Smooth muscle cell (in vitro differentiated cells): ENCODE measurements around the gene DDIAS. TPM values are rescaled to one million over a fixed set of nuclear protein-coding genes. Genes with fewer than 3 reads are reported as not detected.

Experiments
- DNase-seq: peaks from one replicate; lab custom pipeline; 2025; ENCODE audit not compliant: unreplicated experiment; lab: John Stamatoyannopoulos, UW
- H2AFZ ChIP-seq: fragments of 200-600 bp; sonication (generic); 2 replicates; pipeline ENCODE4 v1.6.0; 2016; ENCODE audit warnings: antibody characterized with exemption, low read depth, mild to moderate bottlenecking
- H3F3A ChIP-seq: fragments of 200-600 bp; sonication (generic); 2 replicates; pipeline ENCODE4 v1.6.0; 2017; ENCODE audit warnings: antibody characterized with exemption, low read depth
- H3K27ac ChIP-seq: fragments of 200-600 bp; sonication (generic); 2 replicates; pipeline ENCODE4 v1.5.1; 2016; ENCODE audit warnings: low read depth, mild to moderate bottlenecking
- H3K27me3 ChIP-seq: fragments of 200-600 bp; sonication (generic); 2 replicates; pipeline ENCODE4 v1.6.1; 2016; ENCODE audit warnings: low read depth, mild to moderate bottlenecking
- H3K36me3 ChIP-seq: fragments of 200-600 bp; sonication (generic); 2 replicates; pipeline ENCODE4 v1.5.1; 2016; ENCODE audit warnings: low read depth
- H3K4me1 ChIP-seq: fragments of 200-600 bp; sonication (generic); 2 replicates; pipeline ENCODE4 v1.5.1; 2016; ENCODE audit warnings: low read depth
- H3K4me2 ChIP-seq: fragments of 200-600 bp; sonication (generic); 2 replicates; pipeline ENCODE4 v1.6.0; 2016; ENCODE audit warnings: mild to moderate bottlenecking
- H3K4me3 ChIP-seq: fragments of 200-600 bp; sonication (generic); 2 replicates; pipeline ENCODE4 v1.5.1; 2016; ENCODE audit warnings: mild to moderate bottlenecking
- H3K79me2 ChIP-seq: fragments of 200-600 bp; sonication (generic); 2 replicates; pipeline ENCODE4 v1.6.0; 2016; ENCODE audit warnings: low read depth, mild to moderate bottlenecking
- H3K9ac ChIP-seq: fragments of 200-600 bp; sonication (generic); 2 replicates; pipeline ENCODE4 v1.6.0; 2016; ENCODE audit warnings: low read depth
- H3K9me3 ChIP-seq: fragments of 200-600 bp; sonication (generic); replicated peaks from 2 replicates; pipeline ENCODE4 v1.5.1; 2016; ENCODE audit warnings: low read depth
- H4K20me1 ChIP-seq: fragments of 200-600 bp; sonication (generic); 2 replicates; pipeline ENCODE4 v1.6.0; 2016; ENCODE audit warnings: low read depth
- CTCF ChIP-seq: fragments of 200-600 bp; sonication (generic); IDR thresholded peaks from 2 replicates; pipeline ENCODE4 v1.5.1; 2017; ENCODE audit warnings: borderline replicate concordance, mild to moderate bottlenecking, antibody characterized with exemption; ENCODE audit not compliant: insufficient read depth, poor library complexity, severe bottlenecking
- WGBS: methylation state at CpG from one replicate; pipeline ENCODE4 v1.1.7; 2016; ENCODE audit warnings: low lambda C conversion rate; 5-methylcytosine and 5-hydroxymethylcytosine counted together
- polyA plus RNA-seq: library from polyadenylated mRNA; unstranded; fragments of >200 nt; fragmentation: Nextera tagmentation; extraction: Ambion mirVana; gene quantifications from 2 replicates; pipeline ENCODE4 v1.2.1, GENCODE V29; 2016
- total RNA-seq: library from RNA; depleted of rRNA; stranded (reverse); fragments of >200 nt; gene quantifications from 2 replicates; pipeline ENCODE4 v1.2.3, GENCODE V29; 2014

DDIAS gene
- total and polyA plus RNA-seq, 2 experiments from 2014 or later = 3.1 to 5.9 TPM

DNA sequence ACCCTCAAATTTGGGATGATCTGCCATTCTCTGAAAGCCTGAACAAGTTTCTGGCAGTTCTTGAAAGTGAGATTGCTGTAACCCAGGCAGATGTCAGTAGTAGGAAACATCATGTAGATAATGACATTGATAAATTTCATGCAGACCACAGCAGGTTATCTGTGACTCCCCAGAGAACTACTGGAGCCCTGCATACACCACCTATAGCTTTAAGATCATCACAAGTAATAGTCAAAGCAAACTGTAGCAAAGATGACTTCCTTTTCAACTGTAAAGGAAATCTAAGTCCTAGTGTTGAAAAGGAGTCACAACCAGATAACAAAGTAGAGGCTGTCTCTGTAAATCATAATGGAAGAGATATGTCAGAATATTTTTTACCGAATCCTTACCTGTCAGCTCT lies 31.0 kb downstream of the DDIAS start:
- Histone ChIP-seq H3K27ac (no peak overlapping the region), H3K4me1 (no peaks in the 10 kb centered on the region), H4K20me1 (no peaks in the 10 kb centered on the region), H3K4me2 (no peak overlapping the region), H2AFZ (no peak overlapping the region), H3K27me3 (no peaks in the 10 kb centered on the region), H3K4me3 (no peak overlapping the region), H3K9me3 (no peaks in the 10 kb centered on the region), H3K79me2 (no peaks in the 10 kb centered on the region), H3F3A (no peaks in the 10 kb centered on the region), H3K9ac (no peak overlapping the region), H3K36me3 (no peaks in the 10 kb centered on the region)
- WGBS = 95% methylated on average over 1 of the region's 1 CpG
- no peak for TF ChIP-seq CTCF
- no peak for DNase-seq

DNA sequence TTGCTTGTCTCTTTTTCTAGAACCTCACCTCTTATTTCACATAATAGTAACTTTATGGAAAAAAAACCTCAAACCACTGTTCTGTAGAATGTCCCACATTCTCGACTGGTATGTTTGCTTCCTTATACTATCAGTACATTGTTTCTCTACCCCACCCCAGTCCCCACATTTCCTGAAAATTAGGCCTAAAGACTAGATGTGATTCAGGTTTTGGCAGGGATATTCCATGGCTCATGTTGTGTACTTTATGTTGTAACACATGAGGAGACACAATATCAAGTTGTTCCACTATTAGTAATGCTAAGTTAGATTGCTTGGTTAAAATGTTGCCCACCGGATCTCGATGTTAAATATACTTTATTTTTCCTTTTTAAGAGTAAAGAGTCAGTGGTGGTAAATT lies 34.7 kb downstream of the DDIAS start:
- WGBS = 92% methylated on average over 3 of the region's 3 CpGs
- Histone ChIP-seq H2AFZ (no peak overlapping the region), H3K4me3 (no peak overlapping the region), H3K4me1 (no peaks in the 10 kb centered on the region), H3K9me3 (no peaks in the 10 kb centered on the region), H3K27me3 (no peaks in the 10 kb centered on the region), H3K9ac (no peak overlapping the region), H3K36me3 (no peaks in the 10 kb centered on the region), H4K20me1 (no peaks in the 10 kb centered on the region), H3K4me2 (no peak overlapping the region), H3F3A (no peaks in the 10 kb centered on the region), H3K27ac (no peak overlapping the region), H3K79me2 (no peaks in the 10 kb centered on the region)
- no peak for DNase-seq
- no peak for TF ChIP-seq CTCF

- 90% methylated on average over 2 of the region's 2 CpGs for WGBS
- H3K27me3 ChIP-seq = no peaks in the 10 kb centered on the region
- DNase-seq = no peak
- H3K9ac ChIP-seq = no peak overlapping the region
- H4K20me1 ChIP-seq = no peaks in the 10 kb centered on the region
- no peak overlapping the region for H3K4me2 ChIP-seq
- H3K27ac ChIP-seq = no peak overlapping the region
- H3K4me3 ChIP-seq = no peak overlapping the region
- no peaks in the 10 kb centered on the region for H3K36me3 ChIP-seq
- TF ChIP-seq CTCF = no peak
- H3K79me2 ChIP-seq = no peaks in the 10 kb centered on the region
- no peak overlapping the region for H2AFZ ChIP-seq
- H3K4me1 ChIP-seq = no peaks in the 10 kb centered on the region
- H3F3A ChIP-seq = no peaks in the 10 kb centered on the region
- H3K9me3 ChIP-seq = no peaks in the 10 kb centered on the region
Measured at GRCh38 chr11:82937554-82937953, 36.0 kb downstream of the DDIAS start.

DNA sequence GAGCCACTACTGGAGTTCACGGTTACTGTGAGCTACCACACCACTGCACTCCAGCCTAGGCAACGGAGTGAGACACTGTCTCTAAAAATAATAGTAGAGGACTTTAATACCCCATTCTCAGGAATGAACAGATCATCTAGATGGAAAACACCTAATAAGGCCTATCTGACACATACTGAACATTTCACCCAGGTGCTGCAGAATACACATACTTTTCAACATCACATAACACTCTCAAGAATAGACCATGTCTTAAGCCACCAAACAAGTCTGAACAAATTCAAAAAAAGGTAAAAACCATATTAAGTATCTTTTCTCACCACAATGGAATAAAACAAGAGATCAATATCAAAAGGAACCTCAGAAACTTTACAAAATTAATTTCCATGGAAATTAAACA lies 37.9 kb downstream of the DDIAS start:
- Histone ChIP-seq H3K9me3 (no peaks in the 10 kb centered on the region), H3K4me2 (no peak overlapping the region), H3K4me1 (no peaks in the 10 kb centered on the region), H3K79me2 (no peaks in the 10 kb centered on the region), H3K27ac (no peak overlapping the region), H3K4me3 (no peak overlapping the region), H3K36me3 (no peaks in the 10 kb centered on the region), H3F3A (no peaks in the 10 kb centered on the region), H3K9ac (no peak overlapping the region), H2AFZ (no peak overlapping the region), H3K27me3 (no peaks in the 10 kb centered on the region), H4K20me1 (no peaks in the 10 kb centered on the region)
- 95% methylated on average over 2 of the region's 2 CpGs for WGBS
- no peak for TF ChIP-seq CTCF
- no peak for DNase-seq
